ENCODE data around the gene MEF2B.

The MEF2B gene

DNA sequence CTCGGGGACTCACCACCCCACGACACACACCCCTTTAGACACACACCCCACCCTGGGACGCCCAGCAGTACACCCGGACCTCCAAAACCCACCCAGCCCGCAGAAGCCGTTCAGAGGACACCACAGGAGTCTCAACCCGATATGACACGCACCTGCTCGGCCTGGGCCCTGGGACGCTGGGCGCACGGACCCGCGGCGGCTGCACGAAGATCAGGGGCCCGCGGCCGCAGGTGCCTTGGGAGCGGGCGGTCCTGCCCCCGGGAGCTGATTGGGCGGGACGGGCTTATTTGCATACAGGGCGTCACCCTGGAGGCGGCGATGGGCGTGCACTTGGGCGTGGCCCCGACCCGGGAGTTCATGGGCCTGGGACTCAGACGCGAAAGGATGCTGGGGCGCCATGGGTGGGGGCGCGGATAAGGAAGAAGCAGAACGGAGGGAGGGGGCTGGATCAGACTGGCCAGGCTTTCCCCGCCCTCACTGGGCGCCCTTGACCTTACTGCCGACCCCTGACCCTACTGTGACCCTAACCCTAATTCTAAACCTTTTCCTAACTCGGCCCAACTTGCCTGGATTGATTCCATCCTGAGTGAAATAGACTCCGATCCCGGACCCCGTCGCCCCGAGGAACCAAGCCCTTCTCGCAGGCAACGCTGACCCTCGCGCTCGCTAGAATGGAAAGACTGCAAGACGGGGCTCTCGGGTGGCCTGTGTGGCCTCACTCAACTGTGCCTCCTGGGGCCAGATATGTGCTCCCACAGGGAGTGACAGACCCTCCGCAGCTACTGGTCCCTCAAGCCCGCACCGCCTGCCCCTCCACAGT, at the start of gene MEF2B:
MEF2B (minus strand) TSS at position 211 of the 820 bp plus-strand sequence. CDS start 19,528 bp downstream, outside the sequence.
- DNase-seq (ENCODE audit: low read depth) = peak; percentile 74

DNA sequence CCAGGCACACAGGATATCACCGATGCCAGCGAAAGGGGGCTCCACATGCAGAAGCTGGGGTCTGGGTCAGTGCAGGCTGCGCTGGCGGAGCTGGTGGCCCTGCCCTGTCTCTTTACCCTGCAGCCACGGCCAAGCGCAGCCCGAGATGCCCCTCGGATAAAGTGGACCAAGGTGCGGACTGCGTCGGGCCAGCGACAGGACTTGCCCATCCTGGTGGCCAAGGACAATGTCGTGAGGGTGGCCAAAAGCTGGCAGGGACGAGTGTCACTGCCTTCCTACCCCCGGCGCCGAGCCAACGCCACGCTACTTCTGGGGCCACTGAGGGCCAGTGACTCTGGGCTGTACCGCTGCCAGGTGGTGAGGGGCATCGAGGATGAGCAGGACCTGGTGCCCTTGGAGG, 48.8 kb upstream of the MEF2B start:
- DNase-seq (ENCODE audit: low read depth) = no peak

DNA sequence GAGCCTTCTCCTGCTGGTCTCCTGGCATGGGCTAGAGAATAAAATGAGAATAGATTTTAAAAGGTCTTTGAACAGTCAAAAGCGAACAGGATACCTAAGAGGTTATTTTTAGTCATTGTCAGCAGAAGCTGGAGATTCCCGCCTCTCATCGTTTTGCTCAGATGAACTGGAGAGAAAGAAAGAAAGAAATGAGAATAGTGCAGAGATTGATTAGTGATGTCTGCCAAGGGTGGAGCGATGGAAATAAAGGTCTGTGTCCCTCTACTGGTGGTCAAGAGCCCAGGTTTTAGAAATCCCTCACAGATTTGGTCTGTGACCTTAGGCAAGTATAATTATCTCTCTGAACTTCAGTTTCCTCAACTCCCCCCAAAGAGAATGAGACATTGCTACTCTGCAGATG, 47.0 kb upstream of the MEF2B start:
- peak; percentile 46 for DNase-seq (ENCODE audit: low read depth)

DNA sequence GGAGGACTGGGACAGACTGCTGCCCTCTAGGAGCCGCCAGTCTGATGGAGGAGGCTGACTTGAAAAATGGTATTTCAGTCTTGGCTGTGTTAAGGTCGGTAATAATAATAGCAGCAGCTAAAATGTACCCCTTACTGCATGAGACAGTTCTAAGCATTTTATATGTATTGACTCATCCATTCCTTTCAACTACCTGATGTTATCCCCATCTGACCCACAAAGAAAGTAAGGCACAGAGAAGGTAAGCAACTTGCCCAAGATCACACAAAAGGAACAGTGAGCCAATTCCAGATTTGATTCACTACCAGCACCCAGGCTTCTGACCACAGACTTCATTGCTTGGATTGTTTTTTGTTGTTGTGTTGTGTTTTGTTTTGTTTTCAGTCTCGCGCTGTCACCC, 45.7 kb upstream of the MEF2B start:
- DNase-seq (ENCODE audit: low read depth) = no peak

DNA sequence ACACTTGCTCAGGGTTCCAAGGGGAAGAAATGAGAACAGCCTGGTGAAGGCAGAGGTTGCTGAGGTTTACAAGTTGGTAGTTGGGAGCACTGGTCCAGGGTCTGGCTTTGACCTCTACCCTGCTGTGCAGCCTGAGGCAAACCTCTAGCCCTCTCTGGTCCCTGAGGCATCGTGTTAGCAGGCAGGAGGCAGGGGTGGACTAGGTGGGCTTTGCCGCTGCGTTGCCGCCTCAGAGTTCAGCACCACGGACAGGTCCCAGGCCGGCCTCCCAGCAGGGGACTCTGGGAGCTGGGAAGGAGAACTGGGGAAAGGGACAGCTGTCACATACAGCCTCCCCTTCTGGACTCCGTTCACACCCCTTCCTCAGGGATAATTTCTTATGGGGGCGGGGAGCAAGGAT, 44.8 kb upstream of the MEF2B start:
- DNase-seq (ENCODE audit: low read depth) = peak; percentile 22

DNA sequence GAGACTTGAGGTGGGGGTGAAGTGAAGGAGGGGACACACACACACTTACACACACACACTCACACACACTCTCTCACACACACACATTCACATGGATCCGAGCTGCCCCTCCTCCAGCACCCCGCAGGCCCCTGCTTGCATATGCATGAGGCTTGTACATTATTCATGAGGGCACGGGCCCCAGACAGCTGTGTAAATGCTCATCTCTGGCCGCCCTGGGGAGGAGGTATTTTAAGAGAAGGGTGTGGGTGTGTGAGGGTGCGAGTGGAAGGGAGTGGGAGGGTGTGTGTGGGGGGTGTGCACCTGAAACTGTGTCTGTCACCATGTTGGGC, 44.1 kb upstream of the MEF2B start:
- no peak for DNase-seq (ENCODE audit: low read depth)

DNA sequence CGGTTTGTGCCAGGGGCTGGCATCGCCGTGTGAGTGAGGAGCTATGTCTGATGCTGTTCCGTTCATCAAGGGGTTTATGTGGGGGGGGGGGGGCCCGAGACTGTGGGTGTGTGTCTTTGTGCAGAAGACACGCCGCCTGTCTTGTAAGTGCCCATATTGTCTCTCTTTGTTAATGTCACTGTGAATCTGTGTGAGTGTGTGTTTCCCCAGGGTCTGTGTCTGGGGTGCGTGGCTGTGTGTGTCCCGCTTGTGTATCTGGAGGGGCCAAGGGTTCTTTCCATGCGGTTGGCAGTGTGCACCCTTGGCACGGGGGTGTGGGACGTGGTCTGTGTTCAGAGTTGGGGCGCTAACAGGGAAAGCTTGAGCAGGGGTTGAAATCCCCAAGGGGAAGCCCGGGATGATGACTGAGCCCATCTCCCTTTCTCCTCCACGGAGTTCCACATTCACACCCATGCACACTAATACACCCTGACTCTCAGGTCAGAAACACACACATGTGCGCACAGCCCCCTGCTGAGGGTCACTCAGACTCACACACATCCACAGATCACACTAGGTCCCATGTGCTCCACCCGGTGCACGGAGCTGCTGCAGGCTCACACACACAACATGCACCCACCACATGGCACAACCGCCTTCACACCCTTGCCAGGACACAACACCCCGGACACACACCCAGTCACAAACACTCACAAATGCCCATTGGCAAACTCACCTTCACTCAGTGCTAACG, 43.5 kb upstream of the MEF2B start:
- no peak for DNase-seq (ENCODE audit: low read depth)

DNA sequence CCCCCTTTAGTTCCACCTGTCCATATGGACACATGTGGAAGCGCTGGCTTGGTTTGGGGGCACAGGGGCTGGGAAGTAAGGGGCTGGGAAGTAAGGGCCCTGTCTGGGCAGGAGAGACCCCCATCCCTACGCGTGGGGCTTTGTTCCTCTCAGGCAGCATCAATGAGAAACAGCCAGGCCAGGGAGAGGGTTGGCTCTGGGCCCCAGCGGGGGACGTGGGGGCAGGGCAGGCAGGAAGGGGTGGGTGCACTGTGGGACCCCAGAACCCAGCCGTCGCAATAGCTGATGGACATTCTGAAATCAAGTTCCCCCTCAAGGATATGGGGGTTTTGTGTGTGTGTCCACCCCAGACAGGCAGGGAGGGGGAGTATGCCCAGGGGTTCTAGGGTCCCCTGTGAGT, 42.9 kb upstream of the MEF2B start:
- no peak for DNase-seq (ENCODE audit: low read depth)

DNA sequence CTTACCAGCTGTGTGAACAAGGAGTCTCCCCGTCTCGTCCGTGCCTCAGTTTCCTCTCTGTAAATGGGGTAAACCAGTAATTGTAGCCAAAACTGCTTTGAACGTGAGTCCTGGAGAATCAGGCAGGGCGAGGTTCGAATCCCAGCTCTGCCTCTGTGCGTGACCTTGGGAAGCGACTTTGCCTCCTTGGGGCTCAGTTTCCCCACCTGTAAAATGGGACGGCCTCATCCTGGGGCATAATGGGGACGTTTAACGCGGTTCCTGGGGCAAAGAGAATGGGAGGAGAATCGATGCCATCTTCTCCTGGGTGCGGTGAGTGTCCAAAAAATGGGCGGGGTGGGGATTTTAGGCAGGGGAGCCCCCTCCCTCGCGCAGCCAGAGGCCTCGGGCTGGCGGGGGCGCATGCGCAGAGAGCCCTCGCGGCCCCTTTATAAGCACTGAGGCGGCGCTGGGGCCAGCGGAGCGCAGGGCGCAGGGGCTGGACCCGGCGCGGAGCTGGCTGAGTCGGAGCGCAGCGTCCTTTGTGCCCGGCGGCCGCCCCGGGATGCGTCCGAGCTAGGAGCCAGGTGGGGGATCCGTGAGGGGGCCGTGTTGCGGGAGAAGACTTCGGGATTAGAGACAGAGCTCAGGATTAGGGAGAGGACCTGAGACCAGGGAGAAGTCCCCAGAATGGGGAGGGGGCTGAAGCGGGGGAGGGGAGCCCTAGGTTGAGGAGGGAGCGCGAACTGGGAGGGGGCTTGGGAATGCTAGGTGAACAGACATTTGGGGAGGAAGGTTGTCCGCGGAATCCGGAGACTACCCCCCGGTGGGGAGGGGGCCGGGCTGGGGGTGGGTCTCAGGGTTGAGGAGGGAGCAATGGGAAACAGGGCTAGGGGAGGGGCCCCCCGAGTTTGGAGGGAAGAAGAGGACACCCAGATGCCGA, 41.7 kb upstream of the MEF2B start, which contains the start of gene NCAN:
NCAN (plus strand) TSS at position 460 of the 922 bp plus-strand sequence. CDS start 4,996 bp downstream, outside the sequence.
- no peak for DNase-seq (ENCODE audit: low read depth)

DNA sequence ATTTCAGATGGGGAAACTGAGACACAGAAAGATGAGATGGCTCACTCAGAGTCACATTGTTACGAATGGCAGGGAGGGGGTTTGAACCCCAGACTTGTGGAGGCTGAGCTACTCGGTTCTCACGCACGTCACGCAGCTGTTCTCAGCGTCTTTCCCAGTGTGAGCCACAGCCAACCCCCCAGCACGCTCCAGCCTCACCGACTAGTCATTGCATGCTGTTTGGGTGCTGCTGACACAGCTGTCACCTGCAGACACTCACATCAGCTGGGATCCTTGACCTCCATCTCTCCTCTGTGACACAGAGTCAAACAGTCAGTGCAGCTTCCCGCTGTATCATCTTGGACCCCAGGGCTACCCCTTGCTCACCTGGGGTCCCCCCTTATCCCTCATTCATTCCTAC, 39.3 kb upstream of the MEF2B start:
- no peak for DNase-seq (ENCODE audit: low read depth)

DNA sequence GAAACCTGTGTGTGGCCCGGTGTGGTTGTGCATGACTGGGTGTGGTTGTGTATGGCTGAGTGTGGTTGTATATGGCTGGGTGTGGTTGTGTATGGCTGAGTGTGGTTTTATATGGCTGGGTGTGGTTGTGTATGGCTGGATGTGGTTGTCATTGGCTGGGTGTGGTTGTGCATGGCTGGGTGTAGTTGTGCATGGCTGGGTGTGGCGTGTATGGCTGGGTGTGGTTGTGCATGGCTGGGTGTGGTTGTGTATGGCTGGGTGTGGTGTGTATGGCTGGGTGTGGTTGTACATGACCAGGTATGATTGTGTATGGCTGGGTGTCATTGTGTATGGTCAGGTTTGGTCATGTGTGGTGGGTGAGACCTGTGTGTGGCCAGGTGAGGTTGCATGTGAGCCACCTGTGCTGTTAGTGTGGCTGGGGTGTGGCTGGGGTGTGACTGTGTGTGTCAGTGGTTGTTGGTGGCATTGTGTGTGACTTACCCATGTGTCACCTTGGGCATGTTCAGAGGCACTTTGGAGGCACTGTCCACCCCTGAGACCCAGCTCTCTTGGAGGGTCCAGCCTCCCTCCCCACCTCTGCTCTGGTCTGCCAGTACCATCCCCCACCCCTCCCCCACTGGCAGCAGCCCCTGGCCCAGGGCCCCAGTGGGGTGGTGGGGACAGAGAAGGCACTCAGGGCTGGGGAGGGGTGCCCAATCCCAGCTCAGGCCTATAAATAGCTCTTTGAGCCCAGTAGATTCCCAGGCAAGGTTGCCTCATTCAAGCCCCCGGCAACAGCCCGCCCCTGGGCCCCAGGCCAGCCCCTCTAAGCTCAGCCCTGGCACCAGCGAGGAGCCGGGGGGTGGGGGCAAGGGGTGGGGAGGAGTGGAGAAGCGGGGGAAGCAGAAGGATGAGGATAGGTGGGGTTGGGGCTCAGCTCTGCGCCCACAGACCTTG, 37.8 kb upstream of the MEF2B start:
- no peak for DNase-seq (ENCODE audit: low read depth)

DNA sequence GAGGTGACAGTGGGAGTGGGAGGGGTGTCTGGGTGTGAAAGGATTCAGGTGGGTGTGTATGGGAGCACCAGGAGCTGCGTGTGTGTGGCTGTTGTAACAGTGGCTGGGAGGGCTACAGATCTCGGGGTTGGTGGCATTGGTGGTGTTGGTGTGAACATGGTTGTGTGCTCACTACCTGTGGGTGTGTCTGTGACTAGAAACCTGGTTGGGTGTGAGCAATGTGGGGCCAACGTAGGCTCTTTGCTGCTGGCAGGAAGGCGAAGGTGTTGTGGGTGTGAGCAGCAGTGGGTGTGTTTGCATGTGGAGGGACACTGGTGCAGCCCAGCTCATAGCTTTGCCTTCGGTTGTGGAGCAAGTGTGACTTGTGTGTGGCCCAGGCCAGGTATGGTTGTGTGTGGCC, 36.9 kb upstream of the MEF2B start:
- no peak for DNase-seq (ENCODE audit: low read depth)

DNA sequence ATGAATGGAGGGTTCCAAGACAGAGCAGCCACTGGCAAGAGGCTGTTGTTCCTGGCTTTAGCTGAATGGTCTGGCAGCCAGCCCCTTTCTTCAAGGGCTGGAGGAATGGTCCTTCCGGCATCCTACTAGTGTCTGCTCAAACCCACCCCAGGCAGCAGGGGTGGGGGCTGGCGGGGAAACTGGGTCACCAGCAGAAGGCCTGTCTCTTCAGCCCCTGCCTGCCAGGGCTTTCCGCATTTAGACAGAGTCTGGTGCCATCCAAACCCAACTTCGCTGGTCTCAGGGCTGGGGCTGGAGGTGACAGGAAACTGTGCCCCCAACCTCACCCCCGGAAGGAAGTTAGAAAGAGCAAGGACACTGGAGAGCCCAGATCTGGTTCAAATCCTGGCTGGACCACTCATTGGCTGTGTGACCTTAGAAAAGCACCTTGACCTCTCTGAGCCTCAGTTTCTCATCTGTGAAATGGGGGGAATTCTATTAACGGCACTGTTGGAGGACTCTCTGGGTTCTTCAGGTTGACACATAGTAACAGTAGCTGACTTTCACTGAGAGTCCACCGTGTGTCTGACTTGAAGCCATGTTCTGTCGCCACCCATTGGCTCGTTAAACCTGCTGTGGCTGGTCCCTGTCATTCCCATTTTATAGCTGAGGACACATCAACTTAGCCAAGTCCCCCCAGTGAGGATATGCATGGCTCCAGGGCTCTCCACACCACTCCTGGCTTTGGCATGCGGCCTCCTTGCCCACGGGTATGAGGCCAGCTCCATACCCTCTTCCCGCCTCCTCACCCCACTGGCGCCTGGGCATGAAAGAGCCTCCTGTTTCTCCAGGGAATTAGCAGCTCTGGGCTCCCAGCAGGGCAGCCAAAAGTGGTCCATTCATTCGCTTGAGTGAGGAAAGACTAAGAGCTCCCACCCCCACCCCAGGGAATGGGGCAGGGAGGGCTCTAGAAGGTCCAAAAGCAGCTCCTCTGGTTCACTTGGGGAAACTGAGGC, 35.6 kb upstream of the MEF2B start:
- no peak for DNase-seq (ENCODE audit: low read depth)

DNA sequence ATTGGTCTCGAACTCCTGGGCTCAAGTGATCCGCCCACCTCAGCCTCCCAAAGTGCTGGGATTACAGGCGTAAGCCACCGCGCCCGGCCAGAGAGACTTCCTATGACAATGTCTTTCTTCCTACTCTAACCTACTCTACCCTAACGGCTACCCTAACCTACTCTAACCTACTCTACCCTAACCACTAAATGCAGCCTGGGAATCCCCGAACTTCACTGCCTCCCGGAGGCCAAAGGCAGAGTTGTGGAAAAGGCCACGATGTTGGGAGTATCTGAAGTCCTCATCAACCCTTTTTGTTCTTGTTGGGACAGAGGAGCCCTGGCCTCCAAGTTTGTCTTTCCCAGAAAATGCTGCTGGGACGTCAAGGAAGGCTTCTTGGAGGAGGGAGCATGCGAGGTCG, 34.1 kb upstream of the MEF2B start:
- no peak for DNase-seq (ENCODE audit: low read depth)

DNA sequence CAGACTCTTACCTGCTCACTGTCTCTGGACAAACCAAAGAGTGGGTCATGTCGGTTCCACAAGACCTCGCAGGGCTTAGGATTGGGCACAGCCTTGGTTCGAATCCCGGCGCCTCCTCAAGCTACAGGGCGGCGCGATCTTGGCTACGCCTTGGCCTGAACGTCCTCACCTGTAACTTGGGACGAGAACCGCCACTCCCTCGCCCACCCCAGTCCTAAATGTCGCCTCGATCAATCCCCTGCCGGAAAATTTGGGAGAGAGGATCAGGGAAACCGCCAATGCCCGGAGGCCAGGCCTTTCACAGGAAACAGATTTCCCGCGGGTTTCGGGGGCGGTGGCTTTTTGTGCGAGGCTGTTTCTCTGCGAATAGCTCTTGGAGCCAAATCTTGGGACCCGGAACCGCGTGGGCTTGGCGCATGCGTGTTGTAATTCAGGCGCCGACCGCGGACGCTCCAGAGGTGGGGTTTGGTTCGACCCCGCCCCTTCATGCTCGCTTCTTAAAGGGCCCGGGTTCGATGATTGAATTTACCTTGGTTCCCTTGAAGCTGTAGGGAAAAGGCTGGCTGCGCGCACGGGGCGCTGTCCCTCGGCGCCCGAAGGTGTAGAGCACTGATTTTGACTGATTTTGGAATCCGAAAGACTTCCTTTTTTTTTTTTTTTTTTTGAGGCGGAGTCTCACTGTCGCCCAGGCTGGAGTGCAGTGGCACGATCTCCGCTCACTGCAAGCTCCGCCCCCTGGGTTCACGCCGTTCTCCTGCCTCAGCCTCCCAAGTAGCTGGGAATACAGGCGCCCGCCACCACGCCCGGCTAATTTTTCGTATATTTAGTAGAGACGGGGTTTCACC, 33.2 kb upstream of the MEF2B start, which contains the start of gene NR2C2AP:
NR2C2AP (minus strand) TSS at position 403 of the 845 bp plus-strand sequence; CDS start at position 49, 354 bp downstream.
- DNase-seq (ENCODE audit: low read depth) = peak; percentile 85

DNA sequence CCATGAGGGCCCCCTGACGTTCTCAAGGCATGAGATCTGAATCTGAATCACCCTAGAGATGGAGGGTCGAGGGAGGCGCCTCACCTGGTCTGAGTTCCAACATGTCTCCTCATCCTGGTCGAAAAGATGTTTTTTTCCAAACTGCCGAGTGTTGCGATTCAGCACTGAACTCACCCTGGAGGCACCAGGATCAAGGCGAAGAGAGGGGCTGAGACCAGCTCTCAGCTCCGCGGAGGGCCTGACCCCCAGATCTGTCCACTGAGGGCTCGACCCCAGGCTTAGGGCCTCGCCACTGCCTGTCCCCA, 32.6 kb upstream of the MEF2B start:
- no peak for DNase-seq (ENCODE audit: low read depth)

DNA sequence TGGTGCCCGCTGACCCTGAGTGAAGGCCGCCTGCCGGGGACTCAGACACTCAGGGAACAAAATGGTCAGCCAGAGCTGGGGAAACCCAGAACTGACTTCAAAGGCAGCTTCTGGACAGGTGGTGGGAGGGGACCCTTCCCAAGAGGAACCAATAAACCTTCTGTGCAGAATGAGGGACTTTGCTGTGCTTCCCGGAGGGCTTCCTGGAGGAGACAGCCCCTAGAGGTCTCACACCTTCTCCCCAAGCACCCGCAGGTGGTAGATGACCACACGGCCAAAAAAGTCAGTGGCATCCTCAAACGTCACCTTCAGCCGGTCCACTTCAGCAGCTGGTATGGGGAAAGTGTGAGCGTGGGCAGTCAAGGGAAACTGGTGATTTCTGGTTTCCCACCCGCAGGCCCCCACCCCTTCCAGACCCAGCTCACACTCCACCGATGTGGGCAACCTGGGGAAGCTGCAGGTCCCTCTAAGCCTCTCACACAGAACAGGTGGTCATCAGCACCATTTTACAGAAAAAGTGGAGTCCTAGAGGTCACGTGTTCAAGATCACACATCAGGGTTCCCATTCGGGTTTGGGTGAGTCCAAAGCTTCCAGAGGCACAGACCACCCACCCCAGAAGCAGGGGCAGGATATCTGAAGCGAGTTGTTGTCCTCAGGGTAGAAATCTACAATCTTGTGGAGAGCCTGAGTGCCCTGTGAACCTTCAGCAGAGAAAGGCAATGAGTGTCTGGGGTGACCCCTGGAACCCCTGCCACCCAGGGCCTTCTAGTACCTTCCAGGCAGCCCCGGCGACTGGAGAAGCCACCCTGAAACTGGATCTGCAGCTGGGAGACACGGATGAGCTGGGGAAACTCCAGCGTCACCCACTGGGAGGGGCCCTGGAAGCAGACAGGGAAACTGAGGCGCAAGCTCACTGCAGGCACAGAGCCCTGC, 31.9 kb upstream of the MEF2B start:
- DNase-seq (ENCODE audit: low read depth) = no peak

DNA sequence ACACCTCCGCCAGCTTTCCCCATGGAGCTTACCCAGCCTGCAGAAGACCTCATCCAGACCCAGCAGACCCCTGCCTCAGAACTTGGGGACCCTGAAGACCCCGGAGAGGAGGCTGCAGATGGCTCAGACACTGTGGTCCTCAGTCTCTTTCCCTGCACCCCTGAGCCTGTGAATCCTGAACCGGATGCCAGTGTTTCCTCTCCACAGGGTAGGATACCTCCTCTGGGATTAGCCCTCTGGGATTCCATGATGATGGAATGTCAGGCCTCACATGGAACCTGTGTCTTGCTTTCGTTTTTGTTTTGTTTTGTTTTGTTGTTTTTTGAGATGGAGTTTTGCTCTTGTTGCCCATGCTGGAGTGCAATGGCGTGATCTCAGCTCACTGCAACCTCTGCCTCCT, 23.9 kb upstream of the MEF2B start:
- DNase-seq (ENCODE audit: low read depth) = no peak
